GM18907 (cell line): ENCODE data around the gene ACOXL.
"Not testable (repeated sequence)": the region's sequence is repeated elsewhere in the genome, so short reads cannot be mapped to it uniquely, and the experiment has no call there.

Experiments
- ATAC-seq: cut with Tn5 transposase; IDR thresholded peaks from one replicate; pipeline ENCODE4 v1.9.1; 2021; ENCODE audit warnings: mild to moderate bottlenecking, moderate library complexity; ENCODE audit not compliant: unreplicated experiment

The ACOXL gene

GRCh38 chr2:110732422-110733413, at the start of gene ACOXL:
ACOXL (plus strand) TSS chr2:110732573; CDS start chr2:110768390, 35,817 bp downstream.
- no peak for ATAC-seq

- no peak for ATAC-seq
Measured at GRCh38 chr2:110682872-110683271, 49.5 kb upstream of the ACOXL start.

- ATAC-seq = not testable (repeated sequence)
Measured at GRCh38 chr2:110687775-110688484, 44.4 kb upstream of the ACOXL start.

- no peak for ATAC-seq
Measured at GRCh38 chr2:110688594-110689091, 43.7 kb upstream of the ACOXL start.

GRCh38 chr2:110690083-110690965, 42.0 kb upstream of the ACOXL start:
- ATAC-seq = no peak

- no peak for ATAC-seq
Measured at GRCh38 chr2:110691612-110692258, 40.6 kb upstream of the ACOXL start.

- not testable (repeated sequence) for ATAC-seq
Measured at GRCh38 chr2:110695146-110695898, 37.1 kb upstream of the ACOXL start.

GRCh38 chr2:110698253-110698652, 34.1 kb upstream of the ACOXL start:
- not testable (repeated sequence) for ATAC-seq

- ATAC-seq = no peak
Measured at GRCh38 chr2:110702514-110703380, 29.6 kb upstream of the ACOXL start.

- no peak for ATAC-seq
Measured at GRCh38 chr2:110707386-110707965, 24.9 kb upstream of the ACOXL start.

GRCh38 chr2:110708455-110708854, 23.9 kb upstream of the ACOXL start:
- ATAC-seq = no peak

GRCh38 chr2:110712737-110713136, 19.6 kb upstream of the ACOXL start:
- no peak for ATAC-seq

- no peak for ATAC-seq
Measured at GRCh38 chr2:110713513-110714362, 18.6 kb upstream of the ACOXL start.

GRCh38 chr2:110714452-110715224, 17.7 kb upstream of the ACOXL start:
- no peak for ATAC-seq

- ATAC-seq = no peak
Measured at GRCh38 chr2:110716959-110717645, 15.3 kb upstream of the ACOXL start.

- ATAC-seq = no peak
Measured at GRCh38 chr2:110717734-110718133, 14.6 kb upstream of the ACOXL start.
